OCI-LY1 (cell line): ENCODE data around the gene PAM16.

ENCODE experiments used
- CTCF ChIP-seq: fragments of 200-600 bp; sonication (generic), shearing (Covaris generic); IDR thresholded peaks from 2 replicates; pipeline ENCODE4 v1.5.1; 2017; ENCODE audit warnings: mild to moderate bottlenecking, antibody characterized with exemption, low read length, moderate library complexity, mixed read lengths
- EZH2 ChIP-seq: fragments of 200-600 bp; sonication (generic), shearing (Covaris generic); IDR thresholded peaks from 2 replicates; pipeline ENCODE4 v1.8.0; 2017; ENCODE audit warnings: borderline replicate concordance, mixed run types, mild to moderate bottlenecking, antibody characterized with exemption, low read length, moderate library complexity, mixed read lengths

GRCh38 chr16:4376126-4376892 is 25.2 kb upstream of the PAM16 start:
- TF ChIP-seq CTCF (no peak), EZH2 (no peak)
